Cerebellar nuclear complex (tissue), 1 donor: Measurements from ENCODE around the gene ADD1.

Experiments
- DNase-seq, 2 experiments: peaks; one replicate each; lab custom pipeline; 2025; lab: John Stamatoyannopoulos, UW

ADD1 gene

DNA sequence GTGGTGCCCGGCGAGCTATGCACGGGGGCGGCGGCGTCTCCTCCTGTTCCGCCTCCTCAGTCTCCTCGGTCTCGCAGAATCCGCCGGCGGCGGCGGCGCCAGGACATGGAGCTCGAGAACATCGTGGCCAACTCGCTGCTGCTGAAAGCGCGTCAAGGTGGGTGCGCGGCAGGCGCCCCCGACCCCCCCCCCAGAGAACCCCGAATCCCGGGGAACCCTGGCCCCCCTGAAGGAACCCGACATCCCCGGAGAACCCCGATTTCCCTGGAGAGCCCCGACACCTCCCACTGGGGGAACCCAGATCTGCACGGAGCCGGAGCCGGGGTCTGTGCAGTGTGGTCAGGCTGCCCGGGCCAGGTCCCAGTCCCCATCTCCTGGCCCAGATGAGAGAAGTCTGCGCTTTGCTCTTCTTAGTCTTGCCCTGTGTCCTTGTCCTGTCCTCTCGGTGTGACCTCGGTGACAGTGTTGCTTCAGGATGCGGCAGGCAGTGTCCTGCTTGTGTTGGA lies 120.4 kb downstream of the ADD1 start:
- no peak for DNase-seq

DNA sequence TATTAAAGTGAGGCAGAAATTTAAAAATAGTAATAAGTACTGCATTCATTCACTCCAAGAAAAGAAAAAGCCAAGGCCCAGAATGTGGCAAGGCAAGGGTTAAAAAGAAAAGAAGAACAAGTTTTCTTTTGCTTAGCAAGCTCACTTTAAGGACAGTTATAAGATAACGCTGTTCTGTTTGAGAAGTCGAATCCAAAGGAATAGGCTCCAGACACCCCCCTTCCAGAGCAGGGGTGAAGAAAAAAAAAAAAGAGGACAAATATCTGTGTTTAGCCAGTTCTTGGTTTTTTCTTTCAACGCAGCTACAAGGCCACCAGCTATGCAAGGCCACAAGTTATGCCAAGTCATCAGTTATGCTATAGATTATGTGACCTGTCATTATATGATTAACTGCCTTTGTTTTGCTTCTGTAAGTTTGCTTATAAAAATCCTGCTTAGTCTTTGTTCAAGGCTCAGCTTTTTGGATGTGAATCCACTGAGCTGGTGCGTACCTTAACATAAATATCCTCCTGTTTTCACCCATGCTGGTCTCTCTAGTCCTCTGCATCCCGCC lies 121.1 kb downstream of the ADD1 start:
- no peak for DNase-seq

DNA sequence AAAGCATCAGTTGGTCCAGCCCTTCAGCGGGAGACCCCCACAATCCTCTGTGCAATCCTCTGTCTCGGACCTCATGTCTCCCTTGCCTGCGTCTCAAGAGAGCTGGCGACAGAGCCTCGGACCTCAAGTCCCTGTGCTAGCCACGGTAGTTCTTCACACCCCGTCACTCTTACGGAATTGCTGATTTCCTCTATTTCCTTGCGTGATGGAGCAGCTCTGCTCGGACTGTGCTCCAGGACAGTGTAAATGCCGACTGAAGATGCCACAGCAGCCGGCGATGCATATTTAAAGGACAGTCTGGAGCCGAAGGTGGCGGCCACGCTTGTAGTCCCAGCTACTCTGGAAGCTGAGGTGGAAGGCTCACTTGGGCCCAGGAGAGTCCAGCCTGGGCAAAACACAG lies 121.6 kb downstream of the ADD1 start:
- no peak for DNase-seq

DNA sequence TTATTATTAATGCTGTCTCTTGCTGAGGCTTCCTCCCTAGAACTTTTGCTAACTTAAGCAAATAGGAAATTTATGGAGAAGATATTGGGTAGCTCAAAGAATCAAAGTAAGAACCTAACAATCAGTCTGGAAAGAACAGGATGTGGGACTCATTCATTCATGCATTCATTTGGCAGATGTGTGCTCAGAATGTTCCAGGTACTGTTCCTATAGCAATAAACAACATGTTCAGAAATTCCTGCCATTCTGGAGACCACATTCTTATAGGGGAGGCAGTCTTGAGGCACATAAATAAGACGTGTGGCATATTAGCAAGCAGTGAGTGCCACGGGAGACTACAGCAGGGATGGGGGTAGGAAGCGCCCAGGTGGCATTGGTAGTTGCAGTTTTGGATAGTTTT lies 124.7 kb downstream of the ADD1 start:
- DNase-seq: no peak

DNA sequence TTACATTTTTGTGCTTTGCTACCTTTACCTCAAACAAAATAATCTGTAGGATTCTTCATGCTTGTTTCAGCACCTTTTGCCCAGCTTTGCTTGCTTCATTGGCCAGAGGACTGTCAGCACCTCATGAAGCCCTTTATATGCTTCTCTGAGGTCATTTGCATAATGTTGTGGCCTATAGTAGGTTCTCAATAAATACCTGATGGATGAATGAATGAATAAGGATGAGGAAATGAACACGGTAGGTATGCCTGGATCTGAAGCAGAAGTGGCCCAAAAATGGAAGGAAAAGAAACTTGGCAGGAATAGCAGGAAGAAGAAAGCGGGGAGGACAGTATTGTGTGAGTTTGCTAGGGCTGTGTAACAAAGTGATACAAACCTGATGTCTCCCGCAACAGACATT lies 127.6 kb downstream of the ADD1 start:
- DNase-seq: no peak

DNA sequence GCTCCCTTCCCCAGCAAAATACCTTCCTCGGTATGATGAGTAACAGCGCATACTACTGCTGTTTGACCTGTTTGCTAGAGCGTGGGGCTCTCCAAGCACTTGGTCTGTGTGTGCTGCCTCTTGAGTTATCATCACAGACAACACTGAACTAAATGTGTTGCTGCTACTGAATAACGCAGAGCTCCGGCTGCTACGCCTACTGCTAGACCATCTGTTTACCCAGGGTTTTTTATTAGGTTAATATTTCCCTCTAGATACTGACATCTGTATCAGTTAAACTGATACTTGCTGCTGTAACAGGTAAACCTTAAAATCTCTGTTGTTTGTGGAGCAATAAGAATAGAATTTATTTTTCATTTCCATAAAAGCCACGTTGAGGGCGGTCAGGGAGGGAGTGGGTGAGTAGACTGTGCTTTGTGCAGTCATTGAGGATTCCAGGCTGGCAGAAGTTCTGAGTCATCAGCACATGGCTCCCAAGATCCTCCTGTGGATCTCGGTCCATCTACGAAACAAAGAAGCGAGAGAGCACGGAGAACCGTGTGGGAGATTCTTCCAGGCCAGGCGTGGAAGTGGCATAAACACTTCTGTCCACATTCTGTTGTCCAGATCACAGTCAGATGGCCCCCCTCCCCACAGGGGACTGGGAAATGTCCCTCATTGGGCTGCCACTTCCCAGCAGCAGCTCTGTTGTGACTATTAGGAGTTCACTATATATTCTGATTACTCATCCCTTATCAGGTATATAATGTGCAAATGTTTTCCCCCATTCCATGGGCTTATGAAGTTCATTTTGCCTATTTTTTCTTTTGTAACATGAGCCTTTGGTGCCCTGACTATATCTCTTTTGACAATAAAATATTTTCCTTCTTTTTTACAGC lies 133.8 kb downstream of the ADD1 start:
- DNase-seq: no peak
